Hepatocyte (in vitro differentiated cells): ENCODE results near the gene CDK2AP2.

ENCODE experiments used
- EZH2 ChIP-seq: fragments of 200-600 bp; sonication (generic); IDR thresholded peaks from 2 replicates; pipeline ENCODE4 v1.6.1; 2016; ENCODE audit warnings: antibody characterized with exemption, mild to moderate bottlenecking, borderline replicate concordance
- TF ChIP-seq, protein P1 (sequence below): fragments of 200-600 bp; sonication (generic); IDR thresholded peaks from 2 replicates; pipeline ENCODE4 v1.5.1; 2016; ENCODE audit warnings: antibody characterized with exemption, mild to moderate bottlenecking; ENCODE audit not compliant: poor library complexity

DNA sequence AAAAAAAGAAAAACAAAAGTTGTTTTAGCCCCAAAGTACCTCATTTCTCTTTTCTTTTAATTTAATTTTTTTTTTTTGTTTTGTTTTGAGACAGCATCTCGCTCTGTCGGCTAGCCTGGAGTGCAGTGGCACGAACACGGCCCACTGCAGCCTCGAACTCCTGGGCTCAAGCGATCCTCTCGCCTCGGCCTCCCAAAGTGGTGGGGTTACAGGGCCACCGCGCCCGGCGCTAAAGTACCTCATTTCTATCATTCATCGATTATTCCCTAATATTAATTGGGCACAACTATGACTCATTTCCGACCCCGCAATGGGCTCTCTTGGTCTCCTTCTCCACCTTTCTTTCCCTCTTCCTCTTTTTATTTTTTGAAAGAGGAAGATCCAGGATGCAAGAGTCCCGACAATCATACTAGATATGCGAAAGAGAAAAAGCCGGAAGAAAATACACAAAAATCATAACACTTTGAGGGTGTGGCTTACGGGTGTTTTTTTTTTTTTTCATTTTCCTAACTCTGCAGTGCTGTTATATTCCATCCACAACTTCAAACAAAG, 25.6 kb downstream of the CDK2AP2 start:
- TF ChIP-seq, protein P1, sequence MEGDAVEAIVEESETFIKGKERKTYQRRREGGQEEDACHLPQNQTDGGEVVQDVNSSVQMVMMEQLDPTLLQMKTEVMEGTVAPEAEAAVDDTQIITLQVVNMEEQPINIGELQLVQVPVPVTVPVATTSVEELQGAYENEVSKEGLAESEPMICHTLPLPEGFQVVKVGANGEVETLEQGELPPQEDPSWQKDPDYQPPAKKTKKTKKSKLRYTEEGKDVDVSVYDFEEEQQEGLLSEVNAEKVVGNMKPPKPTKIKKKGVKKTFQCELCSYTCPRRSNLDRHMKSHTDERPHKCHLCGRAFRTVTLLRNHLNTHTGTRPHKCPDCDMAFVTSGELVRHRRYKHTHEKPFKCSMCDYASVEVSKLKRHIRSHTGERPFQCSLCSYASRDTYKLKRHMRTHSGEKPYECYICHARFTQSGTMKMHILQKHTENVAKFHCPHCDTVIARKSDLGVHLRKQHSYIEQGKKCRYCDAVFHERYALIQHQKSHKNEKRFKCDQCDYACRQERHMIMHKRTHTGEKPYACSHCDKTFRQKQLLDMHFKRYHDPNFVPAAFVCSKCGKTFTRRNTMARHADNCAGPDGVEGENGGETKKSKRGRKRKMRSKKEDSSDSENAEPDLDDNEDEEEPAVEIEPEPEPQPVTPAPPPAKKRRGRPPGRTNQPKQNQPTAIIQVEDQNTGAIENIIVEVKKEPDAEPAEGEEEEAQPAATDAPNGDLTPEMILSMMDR: no peak
- no peak for TF ChIP-seq EZH2
